Measurements from ENCODE around the gene GTF2A2.

DNA sequence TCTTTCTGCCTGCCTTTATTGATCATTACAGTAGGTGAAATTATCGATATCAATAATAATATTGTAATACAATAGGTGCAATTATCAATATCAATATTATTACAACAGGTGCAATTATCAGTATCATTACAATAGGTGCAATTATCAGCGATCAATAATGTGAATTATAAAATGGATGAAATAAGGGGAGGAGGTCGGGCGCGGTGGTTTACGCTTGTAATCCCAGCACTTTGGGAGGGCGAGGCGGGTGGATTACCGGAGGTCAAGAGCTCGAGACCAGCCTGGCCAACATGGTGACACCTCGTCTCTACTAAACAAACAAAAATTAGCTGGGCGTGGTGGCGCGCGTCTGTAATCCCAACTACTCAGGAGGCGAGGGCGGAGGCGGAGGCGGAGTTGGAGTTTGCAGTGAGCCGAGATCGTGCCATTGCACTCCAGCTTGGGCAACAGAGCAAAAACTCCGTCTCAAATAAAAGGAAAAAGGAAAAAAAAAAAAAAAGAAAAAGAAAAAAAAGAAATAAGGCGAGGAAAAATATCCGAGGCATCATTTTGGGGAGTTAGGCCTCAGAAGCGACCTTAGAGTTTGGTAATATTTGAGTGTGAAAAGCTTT lies 32.4 kb upstream of the GTF2A2 start:
- TF ChIP-seq, protein P1, sequence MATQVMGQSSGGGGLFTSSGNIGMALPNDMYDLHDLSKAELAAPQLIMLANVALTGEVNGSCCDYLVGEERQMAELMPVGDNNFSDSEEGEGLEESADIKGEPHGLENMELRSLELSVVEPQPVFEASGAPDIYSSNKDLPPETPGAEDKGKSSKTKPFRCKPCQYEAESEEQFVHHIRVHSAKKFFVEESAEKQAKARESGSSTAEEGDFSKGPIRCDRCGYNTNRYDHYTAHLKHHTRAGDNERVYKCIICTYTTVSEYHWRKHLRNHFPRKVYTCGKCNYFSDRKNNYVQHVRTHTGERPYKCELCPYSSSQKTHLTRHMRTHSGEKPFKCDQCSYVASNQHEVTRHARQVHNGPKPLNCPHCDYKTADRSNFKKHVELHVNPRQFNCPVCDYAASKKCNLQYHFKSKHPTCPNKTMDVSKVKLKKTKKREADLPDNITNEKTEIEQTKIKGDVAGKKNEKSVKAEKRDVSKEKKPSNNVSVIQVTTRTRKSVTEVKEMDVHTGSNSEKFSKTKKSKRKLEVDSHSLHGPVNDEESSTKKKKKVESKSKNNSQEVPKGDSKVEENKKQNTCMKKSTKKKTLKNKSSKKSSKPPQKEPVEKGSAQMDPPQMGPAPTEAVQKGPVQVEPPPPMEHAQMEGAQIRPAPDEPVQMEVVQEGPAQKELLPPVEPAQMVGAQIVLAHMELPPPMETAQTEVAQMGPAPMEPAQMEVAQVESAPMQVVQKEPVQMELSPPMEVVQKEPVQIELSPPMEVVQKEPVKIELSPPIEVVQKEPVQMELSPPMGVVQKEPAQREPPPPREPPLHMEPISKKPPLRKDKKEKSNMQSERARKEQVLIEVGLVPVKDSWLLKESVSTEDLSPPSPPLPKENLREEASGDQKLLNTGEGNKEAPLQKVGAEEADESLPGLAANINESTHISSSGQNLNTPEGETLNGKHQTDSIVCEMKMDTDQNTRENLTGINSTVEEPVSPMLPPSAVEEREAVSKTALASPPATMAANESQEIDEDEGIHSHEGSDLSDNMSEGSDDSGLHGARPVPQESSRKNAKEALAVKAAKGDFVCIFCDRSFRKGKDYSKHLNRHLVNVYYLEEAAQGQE (IDR thresholded peaks at IDR 0.05), result peak; percentile 62
- TF ChIP-seq TAF1 (conservative IDR thresholded peaks at IDR 0.05), result peak; percentile 75
- TF ChIP-seq, protein P2, sequence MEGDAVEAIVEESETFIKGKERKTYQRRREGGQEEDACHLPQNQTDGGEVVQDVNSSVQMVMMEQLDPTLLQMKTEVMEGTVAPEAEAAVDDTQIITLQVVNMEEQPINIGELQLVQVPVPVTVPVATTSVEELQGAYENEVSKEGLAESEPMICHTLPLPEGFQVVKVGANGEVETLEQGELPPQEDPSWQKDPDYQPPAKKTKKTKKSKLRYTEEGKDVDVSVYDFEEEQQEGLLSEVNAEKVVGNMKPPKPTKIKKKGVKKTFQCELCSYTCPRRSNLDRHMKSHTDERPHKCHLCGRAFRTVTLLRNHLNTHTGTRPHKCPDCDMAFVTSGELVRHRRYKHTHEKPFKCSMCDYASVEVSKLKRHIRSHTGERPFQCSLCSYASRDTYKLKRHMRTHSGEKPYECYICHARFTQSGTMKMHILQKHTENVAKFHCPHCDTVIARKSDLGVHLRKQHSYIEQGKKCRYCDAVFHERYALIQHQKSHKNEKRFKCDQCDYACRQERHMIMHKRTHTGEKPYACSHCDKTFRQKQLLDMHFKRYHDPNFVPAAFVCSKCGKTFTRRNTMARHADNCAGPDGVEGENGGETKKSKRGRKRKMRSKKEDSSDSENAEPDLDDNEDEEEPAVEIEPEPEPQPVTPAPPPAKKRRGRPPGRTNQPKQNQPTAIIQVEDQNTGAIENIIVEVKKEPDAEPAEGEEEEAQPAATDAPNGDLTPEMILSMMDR (IDR thresholded peaks at IDR 0.05; ENCODE audit: low read depth, low read length, missing input control), result no peak
- no peak for TF ChIP-seq RAD21 (IDR thresholded peaks at IDR 0.05)
- TF ChIP-seq JUND (IDR thresholded peaks at IDR 0.05), result no peak
- TF ChIP-seq SP1 (IDR thresholded peaks at IDR 0.05), result peak; percentile 31
- peak; percentile 87 for TF ChIP-seq YY1 (IDR thresholded peaks at IDR 0.05)
- TF ChIP-seq GABPA (IDR thresholded peaks at IDR 0.05 in 1 of 2, conservative IDR thresholded peaks at IDR 0.05 in 1 of 2), result no peak
- TF ChIP-seq EGR1 (IDR thresholded peaks at IDR 0.05; ENCODE audit: low read depth in 2 of 2), result peak; percentile 50 to 59
- TF ChIP-seq MAX (IDR thresholded peaks at IDR 0.05), result no peak
- peak in 1 of 2 donors; percentile 13 for TF ChIP-seq RXRA (IDR thresholded peaks at IDR 0.05)
- TF ChIP-seq HNF4A (conservative IDR thresholded peaks at IDR 0.05), result no peak
- no peak for TF ChIP-seq FOXA1 (IDR thresholded peaks at IDR 0.05)

Measured in liver (tissue), 3 donors.